Thoracic aorta (tissue), 2 donors: ENCODE measurements around the gene SPRYD3. TPM values are rescaled to one million over a fixed set of nuclear protein-coding genes. Genes with fewer than 3 reads are reported as not detected.
"Not testable (repeated sequence)": the region's sequence is repeated elsewhere in the genome, so short reads cannot be mapped to it uniquely, and the experiment has no call there.

Experiments used
- ATAC-seq: fragments of 150-250 bp; one replicate; pipeline ENCODE4 v1.8.0; 2017; ENCODE audit warnings: low read depth; ENCODE audit not compliant: insufficient number of reproducible peaks, low FRiP score
- DNase-seq: peaks from one replicate; pipeline ENCODE4 v3.0.0-alpha.2; 2020; ENCODE audit warnings: low spot score
- H3K27ac ChIP-seq, 2 donors: fragments of 200-600 bp; sonication (generic); 1 replicate in 1 of 2; 2 replicates in 1 of 2; pipeline ENCODE4 v1.5.1; 2016; ENCODE audit warnings: mild to moderate bottlenecking in 2 of 2, moderate library complexity in 2 of 2
- H3K27me3 ChIP-seq: fragments of 200-600 bp; sonication (generic); replicated peaks from 2 replicates; pipeline ENCODE4 v1.6.0; 2016; ENCODE audit warnings: mild to moderate bottlenecking; ENCODE audit not compliant: insufficient read depth
- H3K36me3 ChIP-seq: fragments of 200-600 bp; sonication (generic); one replicate; pipeline ENCODE4 v1.5.1; 2016
- H3K4me1 ChIP-seq, 2 donors: fragments of 200-600 bp; sonication (generic); 1 replicate in 1 of 2; 2 replicates in 1 of 2; pipeline versions ENCODE4 v1.5.1 to v1.6.0; 2016; ENCODE audit warnings: low read depth in 2 of 2, mild to moderate bottlenecking in 1 of 2; ENCODE audit not compliant: control insufficient read depth in 1 of 2
- H3K4me3 ChIP-seq: fragments of 200-600 bp; sonication (generic); 2 replicates; pipeline ENCODE4 v1.5.1; 2016; ENCODE audit warnings: mild to moderate bottlenecking
- H3K9me3 ChIP-seq: fragments of 200-600 bp; sonication (generic); 2 replicates; pipeline ENCODE4 v1.5.1; 2016
- CTCF ChIP-seq: fragments of 200-600 bp; sonication (generic); IDR thresholded peaks from one replicate; pipeline ENCODE4 v1.5.1; 2019; ENCODE audit warnings: antibody characterized with exemption
- total RNA-seq, 2 donors: library from RNA; depleted of rRNA; stranded (reverse); fragments of >200 nt; gene quantifications; one replicate each; pipeline versions ENCODE4 v1.1.0 to v1.2.3, GENCODE V29; 2016

Gene SPRYD3
- total RNA-seq, 2 donors from 2014 or later: 68.0 to 94.8 TPM

- DNase-seq (no peak), ATAC-seq (peak; percentile 27)
- no peaks in the 10 kb centered on the region for H3K9me3 ChIP-seq
- peak within 1 kb of the TSS; percentile 92 for H3K4me3 ChIP-seq
- TF ChIP-seq CTCF: peak; percentile 23
- H3K4me1 ChIP-seq: peaks cover 10 to 53% of the 10 kb centered on the region in 2 donors
- no peaks in the 10 kb centered on the region for H3K27me3 ChIP-seq
- H3K27ac ChIP-seq: peak within 1 kb of the TSS; percentile 94 to 98
- H3K36me3 ChIP-seq: peaks cover 15% of the 10 kb centered on the region
Measured at GRCh38 chr12:53097564-53098353, 18.6 kb upstream of the SPRYD3 start, which contains the start of gene IGFBP6. Gene IGFBP6 (plus strand): TSS chr12:53097667. CDS start chr12:53097718, 51 bp downstream.

GRCh38 chr12:53097207-53097563 lies 18.0 kb upstream of the SPRYD3 start:
- ATAC-seq: peak; percentile 36
- H3K4me1 ChIP-seq: peaks cover 10 to 47% of the 10 kb centered on the region in 2 donors

GRCh38 chr12:53096759-53097158 lies 17.6 kb upstream of the SPRYD3 start:
- peaks cover 10 to 44% of the 10 kb centered on the region in 2 donors for H3K4me1 ChIP-seq
- no peak for TF ChIP-seq CTCF
- peaks cover 15% of the 10 kb centered on the region for H3K36me3 ChIP-seq
- H3K27ac ChIP-seq: peak overlapping the region; percentile 94 to 98
- DNase-seq (no peak), ATAC-seq (no peak)
- H3K27me3 ChIP-seq: no peaks in the 10 kb centered on the region
- no peaks in the 10 kb centered on the region for H3K9me3 ChIP-seq
- H3K4me3 ChIP-seq: peak overlapping the region; percentile 92

More at GRCh38 chr12:53097207-53097563, 18.0 kb upstream of the SPRYD3 start:
- H3K27ac ChIP-seq: peak overlapping the region; percentile 94 to 98
- peak overlapping the region; percentile 92 for H3K4me3 ChIP-seq
- no peak for TF ChIP-seq CTCF
- H3K9me3 ChIP-seq: no peaks in the 10 kb centered on the region
- peaks cover 15% of the 10 kb centered on the region for H3K36me3 ChIP-seq
- no peak for DNase-seq
- H3K27me3 ChIP-seq: no peaks in the 10 kb centered on the region

GRCh38 chr12:53096089-53096741 lies 17.0 kb upstream of the SPRYD3 start:
- peak overlapping the region; percentile 94 to 98 for H3K27ac ChIP-seq
- peaks cover 10 to 41% of the 10 kb centered on the region in 2 donors for H3K4me1 ChIP-seq
- DNase-seq (no peak), ATAC-seq (peak; percentile 34)
- H3K9me3 ChIP-seq: no peaks in the 10 kb centered on the region
- H3K4me3 ChIP-seq: peak overlapping the region; percentile 92
- H3K27me3 ChIP-seq: no peaks in the 10 kb centered on the region
- peaks cover 11% of the 10 kb centered on the region for H3K36me3 ChIP-seq
- no peak for TF ChIP-seq CTCF

- ATAC-seq, H3K36me3 ChIP-seq, H3K27me3 ChIP-seq, H3K9me3 ChIP-seq, H3K4me3 ChIP-seq, DNase-seq: not testable (repeated sequence)
- H3K4me1 ChIP-seq: peaks cover 10 to 35% of the 10 kb centered on the region in 2 donors
- peak overlapping the region; percentile 94 to 98 for H3K27ac ChIP-seq
Measured at GRCh38 chr12:53095596-53095895, 16.4 kb upstream of the SPRYD3 start.

- H3K4me1 ChIP-seq: peaks cover 8 to 29% of the 10 kb centered on the region in 2 donors
- H3K27ac ChIP-seq: not testable (repeated sequence)
Measured at GRCh38 chr12:53094796-53095595, 15.8 kb upstream of the SPRYD3 start.

More at GRCh38 chr12:53094796-53095595, 15.8 kb upstream of the SPRYD3 start:
- not testable (repeated sequence) for H3K27me3 ChIP-seq, H3K36me3 ChIP-seq, DNase-seq, H3K9me3 ChIP-seq, ATAC-seq, H3K4me3 ChIP-seq
